ENCODE data around the gene RNH1. TPM values are rescaled to one million over a fixed set of nuclear protein-coding genes. Genes with fewer than 3 reads are reported as not detected.
A peak's percentile ranks its signal among the peaks of the same experiment; 100 is the strongest.

The RNH1 gene
- total and polyA plus RNA-seq, 7 experiments from 2014 or later, result 98.6 to 243 (median 136) TPM

DNA sequence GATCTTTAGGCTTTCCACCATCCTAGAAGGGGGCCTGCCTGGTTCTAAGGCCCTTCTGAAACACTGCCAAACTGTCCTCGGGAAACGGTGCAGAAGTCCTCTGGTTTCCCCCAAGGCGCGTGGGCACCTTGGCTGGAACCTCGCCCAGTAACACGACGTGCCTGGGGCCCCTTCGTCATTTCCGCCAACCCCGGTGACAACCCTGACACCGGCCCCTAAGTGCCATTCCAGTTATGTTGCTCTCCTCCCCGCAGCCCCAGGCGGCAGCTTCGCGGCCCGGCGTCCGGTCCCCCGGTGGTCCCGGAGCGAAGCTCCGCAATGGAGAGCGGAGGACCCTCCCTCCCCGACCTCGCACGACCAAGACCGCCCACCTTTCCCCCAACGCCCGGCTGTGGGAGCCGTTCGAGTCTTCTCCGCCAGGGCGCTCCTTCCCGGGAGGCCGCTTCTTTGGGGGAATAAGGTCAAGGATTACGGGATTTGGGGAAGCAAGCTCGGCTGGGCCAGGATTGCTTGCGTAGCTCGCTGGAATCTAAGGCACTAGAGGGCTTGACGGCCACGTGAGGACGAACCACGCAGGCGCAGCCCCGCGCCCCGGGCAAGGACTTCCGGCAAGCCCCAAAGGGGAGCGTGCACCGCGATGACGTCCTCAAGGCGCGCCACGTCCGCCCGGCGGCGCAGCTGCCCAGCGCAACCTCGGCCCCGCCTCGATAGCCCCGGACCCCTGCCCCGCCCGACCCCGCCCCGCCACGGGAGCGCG, 626 bp downstream of the RNH1 start:
- Mint-ChIP-seq H3K27ac (peak overlapping the region; percentile 98 to 100 (median 99)), H3K36me3 (peaks cover 0 to 12% (median 3%) of the 10 kb centered on the region in 5 donors), H3K27me3 (no peaks in the 10 kb centered on the region), H3K9me3 (peaks cover 0 to 4% (median 0%) of the 10 kb centered on the region in 11 donors), H3K4me3 (peak overlapping the region; percentile 93 to 99 (median 96)), H3K4me1 (peaks cover 5 to 34% (median 21%) of the 10 kb centered on the region in 7 donors)
- DNase-seq (peak; percentile 95 to 98 (median 97)), ATAC-seq (peak; percentile 79)
- CTCF ChIA-PET, result interaction anchor here (0.9 kb wide), 1 partner anchor 58 kb away, joined by 3 read pairs; no protein-coding TSS in a partner anchor
- H3K4me1 ChIP-seq (ENCODE audit: control insufficient read depth in 2 of 2, insufficient read depth in 2 of 2, low read length in 2 of 2), result peaks cover 12 to 26% of the 10 kb centered on the region in 2 donors
- H3K36me3 ChIP-seq (ENCODE audit: control insufficient read depth in 2 of 3, insufficient read depth in 3 of 3, low read length in 3 of 3), result peaks cover 0 to 15% (median under 1%) of the 10 kb centered on the region in 3 experiments
- POLR2A ChIA-PET, result interaction anchor here (0.6 to 4.4 kb wide), 30 partner anchors 8 to 313 kb away, joined by 3 to 30 read pairs (median 4); partner anchors contain the start of genes ANO9, BET1L, HRAS and IRF7
- intact Hi-C loops (cut with micrococcal nuclease), result loop anchor here (1.0 to 5.0 kb wide), 16 partner anchors 29 to 1894 kb away; partner anchors contain the start of genes BET1L (in 2 of the 2), PTDSS2 (in 2 of the 2), RIC8A (in 2 of the 2) and HRAS (in 1 of the 2)
- no peaks in the 10 kb centered on the region for H3K9me3 ChIP-seq (ENCODE audit: control insufficient read depth in 2 of 3, low read length in 3 of 3)
- H3K27me3 ChIP-seq (ENCODE audit: control insufficient read depth in 2 of 2, insufficient read depth in 2 of 2, low read length in 2 of 2), result no peaks in the 10 kb centered on the region
- peak overlapping the region; percentile 99 for H3K27ac ChIP-seq (ENCODE audit: low read depth, low read length)
- H3K4me3 ChIP-seq (ENCODE audit: low read length), result peak overlapping the region; percentile 99

DNA sequence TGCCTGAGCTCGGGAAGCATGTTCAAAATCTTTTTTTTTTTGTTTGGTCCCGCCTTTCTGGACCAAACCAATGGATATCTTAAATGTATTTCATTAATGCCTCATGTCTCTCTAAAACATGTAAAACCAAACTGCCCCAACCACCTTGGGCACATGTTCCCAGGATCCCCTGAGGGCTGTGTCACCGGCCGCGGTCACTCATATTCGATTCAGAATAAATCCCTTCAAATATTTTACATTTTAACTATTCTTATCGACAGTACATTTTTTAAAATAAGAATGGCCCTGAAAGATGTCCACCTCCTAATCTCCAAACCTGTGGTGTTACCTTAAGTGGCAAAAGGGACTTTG, 2.1 kb downstream of the RNH1 start:
- H3K27me3 Mint-ChIP-seq, result no peaks in the 10 kb centered on the region
- peaks cover 12 to 26% of the 10 kb centered on the region in 2 donors for H3K4me1 ChIP-seq (ENCODE audit: control insufficient read depth in 2 of 2, insufficient read depth in 2 of 2, low read length in 2 of 2)

DNA sequence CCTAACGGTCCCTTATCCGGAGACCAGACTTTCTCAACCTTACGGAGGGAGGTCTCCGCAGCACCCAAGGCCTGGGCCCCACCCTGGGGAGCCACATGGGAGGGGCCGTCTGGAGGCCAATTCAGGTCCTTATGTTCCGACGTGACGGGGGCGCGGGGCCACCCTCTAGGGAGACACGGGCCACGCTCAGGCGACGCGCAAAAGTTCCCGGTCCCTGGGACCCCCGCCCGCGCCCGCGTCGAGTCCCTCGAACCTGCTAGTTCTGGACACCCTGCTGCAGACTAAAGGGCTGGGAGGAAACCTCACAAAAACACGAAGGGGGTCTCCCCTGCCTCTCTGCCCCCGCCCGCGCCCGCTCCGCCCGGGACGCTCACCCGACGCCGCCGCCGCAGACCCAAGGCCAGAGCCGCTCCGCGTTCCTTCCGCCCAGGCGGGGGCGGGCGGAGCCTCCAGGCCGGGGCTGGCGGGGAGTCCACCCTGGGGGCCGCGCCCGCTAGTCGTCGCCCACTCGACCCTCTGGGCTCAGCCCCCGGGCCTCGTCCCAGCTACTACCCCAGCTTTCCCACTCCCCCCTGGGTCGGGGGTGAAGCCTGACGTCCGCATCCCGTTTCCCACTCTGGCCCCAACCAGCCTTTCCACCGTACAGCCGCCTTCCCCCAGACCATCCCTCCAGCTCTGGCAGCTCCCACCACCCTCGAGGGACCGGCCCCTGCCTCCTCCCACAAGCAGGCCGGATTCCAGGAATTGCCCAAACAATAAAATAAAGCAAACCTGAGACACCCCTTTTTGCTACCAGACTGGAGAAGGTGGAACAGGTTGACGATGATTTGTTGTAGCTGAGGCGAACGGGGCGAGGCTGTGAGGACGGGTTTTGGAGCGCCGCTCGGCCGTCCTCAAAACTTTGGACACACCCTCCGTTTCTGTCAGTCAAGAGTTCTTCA, 2.7 kb downstream of the RNH1 start:
- H3K4me1 ChIP-seq (ENCODE audit: control insufficient read depth in 2 of 2, insufficient read depth in 2 of 2, low read length in 2 of 2), result peaks cover 12 to 26% of the 10 kb centered on the region in 2 donors
- peak overlapping the region; percentile 61 to 99 (median 86) for H3K4me3 Mint-ChIP-seq
- H3K27me3 Mint-ChIP-seq, result no peaks in the 10 kb centered on the region
- peak overlapping the region in 5 of 9 donors; percentile 73 to 100 (median 98) for H3K27ac Mint-ChIP-seq
- peaks cover 0 to 4% (median 0%) of the 10 kb centered on the region in 11 donors for H3K9me3 Mint-ChIP-seq
- peaks cover 0 to 33% (median 16%) of the 10 kb centered on the region in 3 experiments for H3K36me3 ChIP-seq (ENCODE audit: control insufficient read depth in 2 of 3, insufficient read depth in 3 of 3, low read length in 3 of 3)
- ATAC-seq (no peak), DNase-seq (peak in 1 of 9 donors; percentile 47)
- intact Hi-C loops (cut with micrococcal nuclease), result no loop called here
- CTCF ChIA-PET, result no interaction called here
- no peak overlapping the region for H3K4me3 ChIP-seq (ENCODE audit: low read length)
- no peak overlapping the region for H3K27ac ChIP-seq (ENCODE audit: low read depth, low read length)
- POLR2A ChIA-PET, result interaction anchor here (0.6 to 1.2 kb wide), 2 partner anchors 47 to 51 kb away, joined by 3 read pairs; no protein-coding TSS in a partner anchor
- peaks cover 0 to 7% (median 0%) of the 10 kb centered on the region in 5 donors for H3K36me3 Mint-ChIP-seq
- H3K9me3 ChIP-seq (ENCODE audit: control insufficient read depth in 2 of 3, low read length in 3 of 3), result no peaks in the 10 kb centered on the region
- H3K27me3 ChIP-seq (ENCODE audit: control insufficient read depth in 2 of 2, insufficient read depth in 2 of 2, low read length in 2 of 2), result no peaks in the 10 kb centered on the region
- H3K4me1 Mint-ChIP-seq, result peaks cover 5 to 31% (median 24%) of the 10 kb centered on the region in 7 donors

More for the DNA sequence above, 2.1 kb downstream of the RNH1 start:
- Mint-ChIP-seq H3K4me3 (peak overlapping the region; percentile 61 to 99 (median 86)), H3K9me3 (peaks cover 0 to 4% (median 0%) of the 10 kb centered on the region in 11 donors), H3K4me1 (peaks cover 5 to 33% (median 24%) of the 10 kb centered on the region in 7 donors), H3K27ac (peak overlapping the region in 8 of 9 donors; percentile 14 to 100 (median 99)), H3K36me3 (peaks cover 0 to 11% (median 3%) of the 10 kb centered on the region in 5 donors)
- Histone ChIP-seq H3K36me3 (ENCODE audit: control insufficient read depth in 2 of 3, insufficient read depth in 3 of 3, low read length in 3 of 3) (peaks cover 0 to 27% (median 10%) of the 10 kb centered on the region in 3 experiments), H3K27me3 (ENCODE audit: control insufficient read depth in 2 of 2, insufficient read depth in 2 of 2, low read length in 2 of 2) (no peaks in the 10 kb centered on the region), H3K27ac (ENCODE audit: low read depth, low read length) (peak overlapping the region; percentile 99), H3K4me3 (ENCODE audit: low read length) (no peak overlapping the region), H3K9me3 (ENCODE audit: control insufficient read depth in 2 of 3, low read length in 3 of 3) (no peaks in the 10 kb centered on the region)
- ATAC-seq (no peak), DNase-seq (no peak)
- POLR2A ChIA-PET, result interaction anchor here (0.6 kb wide), 1 partner anchor 50 kb away, joined by 3 read pairs; no protein-coding TSS in a partner anchor
- CTCF ChIA-PET, result no interaction called here
- intact Hi-C loops (cut with micrococcal nuclease), result loop anchor here (5.0 kb wide), 4 partner anchors 148 to 757 kb away; partner anchors contain the start of genes IFITM1 (in 1 of the 2) and IFITM2 (in 1 of the 2)

DNA sequence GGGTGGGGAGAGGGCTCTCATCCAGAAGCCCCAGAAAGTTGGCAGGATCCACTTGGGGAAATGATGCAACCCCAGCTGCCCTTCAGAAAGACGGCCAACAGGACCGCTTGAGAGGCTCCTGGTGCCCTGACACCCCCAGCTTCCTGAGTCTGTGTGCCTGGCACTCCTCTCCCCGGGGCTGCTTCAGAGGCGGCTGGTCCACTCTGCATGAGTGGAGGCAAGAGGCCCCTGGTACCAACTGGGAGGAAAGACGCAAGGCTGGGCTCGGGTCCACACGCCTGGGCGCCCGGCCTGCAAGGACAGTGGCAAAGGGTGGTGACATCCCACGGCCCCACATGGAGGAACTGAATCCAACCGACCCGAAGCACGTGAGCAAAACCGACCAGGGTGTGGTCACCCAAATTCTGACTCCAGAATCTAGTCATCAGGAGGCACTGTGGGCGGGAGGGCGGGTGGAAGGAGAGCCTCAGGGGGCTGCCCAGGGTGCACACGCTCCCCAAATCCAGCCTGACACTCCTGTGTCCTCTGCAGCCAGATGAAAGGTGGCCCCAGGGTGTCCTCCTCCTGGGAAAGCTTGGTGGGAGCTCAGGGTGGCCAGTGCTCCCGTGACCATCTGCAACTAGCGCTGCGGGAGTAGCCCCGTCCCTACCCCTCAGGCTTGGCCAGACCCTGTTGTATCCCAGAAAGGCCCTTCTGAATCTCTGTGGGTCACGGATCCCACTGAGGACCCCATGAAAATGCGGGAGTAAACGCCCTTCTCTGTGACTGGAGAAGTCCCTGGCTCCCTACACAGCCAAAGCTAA, 3.7 kb downstream of the RNH1 start:
- Histone ChIP-seq H3K27me3 (ENCODE audit: control insufficient read depth in 2 of 2, insufficient read depth in 2 of 2, low read length in 2 of 2) (no peaks in the 10 kb centered on the region), H3K27ac (ENCODE audit: low read depth, low read length) (no peak overlapping the region), H3K36me3 (ENCODE audit: control insufficient read depth in 2 of 3, insufficient read depth in 3 of 3, low read length in 3 of 3) (peaks cover 0 to 43% (median 24%) of the 10 kb centered on the region in 3 experiments), H3K9me3 (ENCODE audit: control insufficient read depth in 2 of 3, low read length in 3 of 3) (no peaks in the 10 kb centered on the region), H3K4me3 (ENCODE audit: low read length) (no peak overlapping the region), H3K4me1 (ENCODE audit: control insufficient read depth in 2 of 2, insufficient read depth in 2 of 2, low read length in 2 of 2) (peaks cover 12 to 26% of the 10 kb centered on the region in 2 donors)
- intact Hi-C loops (cut with micrococcal nuclease), result no loop called here
- peaks cover 5 to 29% (median 24%) of the 10 kb centered on the region in 7 donors for H3K4me1 Mint-ChIP-seq
- POLR2A ChIA-PET, result interaction anchor here (1.2 kb wide), 1 partner anchor 46 kb away, joined by 3 read pairs; no protein-coding TSS in a partner anchor
- peaks cover 0 to 4% (median 0%) of the 10 kb centered on the region in 11 donors for H3K9me3 Mint-ChIP-seq
- peaks cover 0 to 7% (median 0%) of the 10 kb centered on the region in 5 donors for H3K36me3 Mint-ChIP-seq
- CTCF ChIA-PET, result no interaction called here
- peak overlapping the region in 3 of 10 donors; percentile 21 to 96 (median 48) for H3K4me3 Mint-ChIP-seq
- H3K27me3 Mint-ChIP-seq, result no peaks in the 10 kb centered on the region
- no peak for ATAC-seq
- DNase-seq, result peak in 1 of 9 donors; percentile 29
- H3K27ac Mint-ChIP-seq, result peak overlapping the region in 1 of 9 donors; percentile 9

DNA sequence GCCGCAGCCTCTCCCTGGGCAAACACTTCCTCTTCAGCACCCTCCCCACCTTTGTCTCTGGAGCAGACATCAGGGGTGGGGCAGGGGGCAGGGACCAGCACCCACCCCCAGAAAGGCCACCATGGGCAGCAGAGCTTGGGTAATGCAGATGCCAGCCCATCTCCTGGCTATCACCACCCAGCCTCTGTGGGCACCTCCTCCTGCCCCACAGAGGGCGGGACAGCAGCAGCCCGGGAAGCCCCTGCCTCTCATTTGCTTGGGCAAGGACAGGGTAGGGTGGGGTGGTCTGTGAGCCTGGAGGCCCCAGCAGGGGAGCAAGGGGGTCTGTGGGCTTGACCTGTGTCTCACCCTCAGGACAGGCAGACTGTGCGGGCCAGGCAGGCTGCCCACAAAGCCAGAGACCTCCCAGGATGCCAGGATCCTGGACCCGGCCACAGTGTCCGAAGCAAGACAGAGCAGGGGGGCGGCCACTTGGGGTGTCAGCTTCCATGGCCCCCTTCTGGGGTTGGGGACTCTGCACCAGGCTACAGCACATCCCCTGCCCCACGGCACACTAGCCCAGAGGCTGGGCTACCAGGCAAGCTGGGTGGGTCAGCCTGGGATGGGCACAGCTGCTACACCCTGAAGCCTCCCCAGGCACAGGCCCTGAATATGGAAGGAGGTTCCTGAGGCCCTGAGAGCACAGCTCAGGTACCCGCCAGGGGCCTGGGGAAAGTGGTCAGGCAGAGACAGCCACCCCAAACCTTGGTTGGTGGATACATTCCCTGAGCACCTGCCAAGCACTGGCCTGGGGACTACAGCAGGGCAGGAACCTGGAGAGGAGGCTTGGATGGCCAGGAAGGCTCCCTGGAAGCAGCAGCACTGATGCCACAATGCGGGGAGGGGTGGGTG, 4.5 kb downstream of the RNH1 start:
- peaks cover 9 to 27% (median 20%) of the 10 kb centered on the region in 7 donors for H3K4me1 Mint-ChIP-seq
- no peak overlapping the region for H3K27ac ChIP-seq (ENCODE audit: low read depth, low read length)
- no peak overlapping the region for H3K4me3 Mint-ChIP-seq
- H3K4me1 ChIP-seq (ENCODE audit: control insufficient read depth in 2 of 2, insufficient read depth in 2 of 2, low read length in 2 of 2), result peaks cover 12 to 19% of the 10 kb centered on the region in 2 donors
- no peaks in the 10 kb centered on the region for H3K27me3 ChIP-seq (ENCODE audit: control insufficient read depth in 2 of 2, insufficient read depth in 2 of 2, low read length in 2 of 2)
- DNase-seq, result no peak
- intact Hi-C loops (cut with micrococcal nuclease), result no loop called here
- H3K36me3 Mint-ChIP-seq, result peaks cover 2 to 13% (median 5%) of the 10 kb centered on the region in 5 donors
- H3K27ac Mint-ChIP-seq, result peak overlapping the region in 1 of 9 donors; percentile 13
- no peak overlapping the region for H3K4me3 ChIP-seq (ENCODE audit: low read length)
- ChIA-PET CTCF (no interaction called here), POLR2A (interaction anchor here (0.6 kb wide), 1 partner anchor 33 kb away, joined by 3 read pairs; the partner anchor contains the start of gene HRAS)
- H3K36me3 ChIP-seq (ENCODE audit: control insufficient read depth in 2 of 3, insufficient read depth in 3 of 3, low read length in 3 of 3), result peaks cover 0 to 51% (median 32%) of the 10 kb centered on the region in 3 experiments
- no peak for ATAC-seq
- H3K9me3 Mint-ChIP-seq, result peaks cover 0 to 4% (median 0%) of the 10 kb centered on the region in 11 donors
- no peaks in the 10 kb centered on the region for H3K27me3 Mint-ChIP-seq
- H3K9me3 ChIP-seq (ENCODE audit: control insufficient read depth in 2 of 3, low read length in 3 of 3), result no peaks in the 10 kb centered on the region

All from naive thymus-derived CD4-positive, alpha-beta T cell (primary cell).